Activated naive CD8-positive, alpha-beta T cell treated with anti-CD3 and anti-CD28 coated beads for 36 hours (primary cell): ENCODE data around the gene PITX1. TPM values are rescaled to one million over a fixed set of nuclear protein-coding genes. Genes with fewer than 3 reads are reported as not detected.

Experiments
- DNase-seq: peaks from one replicate; pipeline ENCODE4 v3.0.0; 2021
- H3K27ac Mint-ChIP-seq: one replicate; pipeline ENCODE4 v1.8.0; 2022; ENCODE audit warnings: mild to moderate bottlenecking, moderate library complexity, mixed read lengths
- H3K27me3 Mint-ChIP-seq: one replicate; pipeline ENCODE4 v1.8.0; 2022; ENCODE audit warnings: mild to moderate bottlenecking, mixed read lengths
- H3K36me3 Mint-ChIP-seq: one replicate; pipeline ENCODE4 v1.8.0; 2021; ENCODE audit warnings: mild to moderate bottlenecking, mixed read lengths
- H3K4me1 Mint-ChIP-seq: one replicate; pipeline ENCODE4 v1.8.0; 2021; ENCODE audit warnings: mixed read lengths
- H3K4me3 Mint-ChIP-seq: one replicate; pipeline ENCODE4 v1.8.0; 2022; ENCODE audit warnings: mild to moderate bottlenecking, moderate library complexity, mixed read lengths
- H3K9me3 Mint-ChIP-seq: one replicate; pipeline ENCODE4 v1.8.0; 2022; ENCODE audit warnings: mixed read lengths
- total RNA-seq, 2 experiments: library from RNA; stranded (reverse); gene quantifications; one replicate each; pipeline ENCODE4 v1.2.3, GENCODE V29; 2021

PITX1 gene
- total RNA-seq, 2 experiments from 2014 or later, result not detected

DNA sequence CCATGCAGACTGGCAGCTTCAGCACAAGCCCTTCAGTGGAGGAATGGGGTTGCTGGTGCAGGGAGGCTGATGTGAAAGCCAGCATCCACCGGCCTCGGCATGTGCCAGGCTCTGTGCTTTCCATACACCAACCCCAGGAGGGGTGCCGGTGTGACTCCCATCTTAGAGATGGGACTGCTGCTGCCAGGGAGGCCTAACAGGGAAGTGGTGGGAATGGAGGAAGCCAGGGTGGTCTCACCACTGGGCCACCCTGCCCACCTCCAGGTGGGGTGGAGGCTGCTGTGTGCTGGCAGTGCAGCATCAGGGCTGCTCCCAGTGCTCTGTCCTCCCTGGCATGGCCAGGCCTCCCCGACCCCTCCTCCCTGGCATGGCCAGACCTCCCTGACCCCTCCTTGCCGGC is 32.8 kb upstream of the PITX1 start:
- no peaks in the 10 kb centered on the region for H3K4me1 Mint-ChIP-seq
- H3K4me3 Mint-ChIP-seq, result no peak overlapping the region
- no peak overlapping the region for H3K27ac Mint-ChIP-seq
- H3K9me3 Mint-ChIP-seq, result no peaks in the 10 kb centered on the region
- no peak for DNase-seq
- no peaks in the 10 kb centered on the region for H3K27me3 Mint-ChIP-seq
- no peaks in the 10 kb centered on the region for H3K36me3 Mint-ChIP-seq

- no peak overlapping the region for H3K4me3 Mint-ChIP-seq
- H3K9me3 Mint-ChIP-seq, result no peaks in the 10 kb centered on the region
- H3K36me3 Mint-ChIP-seq, result no peaks in the 10 kb centered on the region
- DNase-seq, result no peak
- H3K27ac Mint-ChIP-seq, result no peak overlapping the region
- H3K27me3 Mint-ChIP-seq, result peaks cover 4% of the 10 kb centered on the region
- no peaks in the 10 kb centered on the region for H3K4me1 Mint-ChIP-seq
These were observed 31.6 kb upstream of the PITX1 start for GRCh38 chr5:135065306-135066265.

GRCh38 chr5:135064235-135064570 is 30.2 kb upstream of the PITX1 start:
- Mint-ChIP-seq H3K9me3 (no peaks in the 10 kb centered on the region), H3K4me3 (no peak overlapping the region), H3K27me3 (peaks cover 4% of the 10 kb centered on the region), H3K36me3 (no peaks in the 10 kb centered on the region), H3K4me1 (no peaks in the 10 kb centered on the region), H3K27ac (no peak overlapping the region)
- no peak for DNase-seq

- Mint-ChIP-seq H3K27me3 (peaks cover 4% of the 10 kb centered on the region), H3K27ac (no peak overlapping the region), H3K9me3 (no peaks in the 10 kb centered on the region), H3K4me3 (no peak overlapping the region), H3K36me3 (no peaks in the 10 kb centered on the region), H3K4me1 (no peaks in the 10 kb centered on the region)
- no peak for DNase-seq
These were observed 29.6 kb upstream of the PITX1 start for GRCh38 chr5:135063511-135064234.

- H3K4me1 Mint-ChIP-seq, result no peaks in the 10 kb centered on the region
- H3K9me3 Mint-ChIP-seq, result no peaks in the 10 kb centered on the region
- no peak overlapping the region for H3K4me3 Mint-ChIP-seq
- no peak overlapping the region for H3K27ac Mint-ChIP-seq
- no peak for DNase-seq
- H3K27me3 Mint-ChIP-seq, result peaks cover 4% of the 10 kb centered on the region
- H3K36me3 Mint-ChIP-seq, result no peaks in the 10 kb centered on the region
These were observed 29.0 kb upstream of the PITX1 start for GRCh38 chr5:135063056-135063445.

DNA sequence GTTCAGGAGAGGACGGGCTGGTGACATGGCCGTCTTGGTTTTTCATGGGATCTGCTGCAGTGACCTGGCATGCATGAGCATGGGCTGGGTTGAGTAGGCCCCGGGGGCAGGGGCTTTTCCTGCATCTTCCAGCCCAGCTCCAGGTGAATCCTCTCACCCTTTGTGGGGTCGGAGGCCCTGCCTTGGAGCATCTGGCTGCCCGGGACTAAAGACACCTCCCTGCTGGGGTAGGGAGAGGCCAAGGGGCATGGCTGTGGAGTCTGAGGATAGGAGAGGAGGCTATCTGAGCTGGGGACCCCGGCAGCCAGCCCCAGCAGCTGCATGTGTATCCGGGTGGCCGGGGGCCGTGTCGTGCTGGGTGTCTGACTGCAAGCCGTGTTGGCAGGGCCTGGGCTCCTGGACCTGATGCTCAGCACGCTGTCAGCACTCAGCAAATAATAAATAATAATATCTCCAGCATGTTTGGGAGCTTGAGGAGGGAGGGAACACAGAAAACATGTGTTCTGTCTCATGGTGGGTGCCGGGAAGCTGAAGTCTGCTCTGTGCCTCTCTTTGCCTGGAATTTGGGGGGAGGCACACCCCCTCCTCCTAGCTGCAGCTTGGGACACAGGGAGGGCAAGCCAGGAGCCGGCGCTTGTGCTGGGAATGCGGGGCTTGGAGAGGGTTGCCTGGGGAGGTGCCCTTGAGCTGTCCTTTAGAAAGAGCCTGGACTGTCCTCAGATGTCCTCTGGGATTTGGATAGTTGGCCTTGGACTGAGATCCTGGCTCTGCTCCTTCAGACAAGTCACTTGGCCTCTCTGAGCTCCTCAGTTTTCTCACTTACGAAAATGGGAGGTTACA is 28.4 kb upstream of the PITX1 start:
- H3K4me1 Mint-ChIP-seq, result no peaks in the 10 kb centered on the region
- no peaks in the 10 kb centered on the region for H3K9me3 Mint-ChIP-seq
- no peak for DNase-seq
- H3K4me3 Mint-ChIP-seq, result no peak overlapping the region
- H3K27me3 Mint-ChIP-seq, result peaks cover 4% of the 10 kb centered on the region
- no peaks in the 10 kb centered on the region for H3K36me3 Mint-ChIP-seq
- no peak overlapping the region for H3K27ac Mint-ChIP-seq

GRCh38 chr5:135061001-135061400 is 27.0 kb upstream of the PITX1 start:
- DNase-seq, result no peak
- H3K4me3 Mint-ChIP-seq, result no peak overlapping the region
- no peaks in the 10 kb centered on the region for H3K4me1 Mint-ChIP-seq
- H3K36me3 Mint-ChIP-seq, result no peaks in the 10 kb centered on the region
- H3K9me3 Mint-ChIP-seq, result no peaks in the 10 kb centered on the region
- H3K27me3 Mint-ChIP-seq, result peaks cover 4% of the 10 kb centered on the region
- H3K27ac Mint-ChIP-seq, result no peak overlapping the region

DNA sequence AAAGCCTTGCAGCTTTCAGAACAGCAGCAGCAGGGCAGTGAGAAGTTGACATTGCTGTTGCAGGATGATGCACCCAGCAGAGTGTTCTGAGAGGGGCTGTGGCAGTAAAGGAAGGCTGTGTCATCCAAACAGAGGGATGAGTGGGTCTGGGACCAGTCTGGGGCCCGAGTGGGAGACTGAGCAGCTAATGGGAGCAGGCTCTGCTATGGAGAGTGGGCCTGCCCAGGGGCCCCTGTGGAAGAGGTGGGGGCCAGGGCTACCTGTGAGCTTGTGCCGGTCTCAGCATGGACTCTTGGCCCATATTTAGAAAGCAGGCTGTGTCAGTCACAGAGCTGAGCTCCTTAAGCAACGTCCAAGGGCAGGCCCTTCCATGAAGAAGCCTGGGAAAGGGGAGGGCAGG is 26.0 kb upstream of the PITX1 start:
- H3K4me1 Mint-ChIP-seq, result no peaks in the 10 kb centered on the region
- H3K36me3 Mint-ChIP-seq, result no peaks in the 10 kb centered on the region
- no peak overlapping the region for H3K4me3 Mint-ChIP-seq
- peaks cover 4% of the 10 kb centered on the region for H3K27me3 Mint-ChIP-seq
- DNase-seq, result no peak
- no peak overlapping the region for H3K27ac Mint-ChIP-seq
- H3K9me3 Mint-ChIP-seq, result no peaks in the 10 kb centered on the region

DNA sequence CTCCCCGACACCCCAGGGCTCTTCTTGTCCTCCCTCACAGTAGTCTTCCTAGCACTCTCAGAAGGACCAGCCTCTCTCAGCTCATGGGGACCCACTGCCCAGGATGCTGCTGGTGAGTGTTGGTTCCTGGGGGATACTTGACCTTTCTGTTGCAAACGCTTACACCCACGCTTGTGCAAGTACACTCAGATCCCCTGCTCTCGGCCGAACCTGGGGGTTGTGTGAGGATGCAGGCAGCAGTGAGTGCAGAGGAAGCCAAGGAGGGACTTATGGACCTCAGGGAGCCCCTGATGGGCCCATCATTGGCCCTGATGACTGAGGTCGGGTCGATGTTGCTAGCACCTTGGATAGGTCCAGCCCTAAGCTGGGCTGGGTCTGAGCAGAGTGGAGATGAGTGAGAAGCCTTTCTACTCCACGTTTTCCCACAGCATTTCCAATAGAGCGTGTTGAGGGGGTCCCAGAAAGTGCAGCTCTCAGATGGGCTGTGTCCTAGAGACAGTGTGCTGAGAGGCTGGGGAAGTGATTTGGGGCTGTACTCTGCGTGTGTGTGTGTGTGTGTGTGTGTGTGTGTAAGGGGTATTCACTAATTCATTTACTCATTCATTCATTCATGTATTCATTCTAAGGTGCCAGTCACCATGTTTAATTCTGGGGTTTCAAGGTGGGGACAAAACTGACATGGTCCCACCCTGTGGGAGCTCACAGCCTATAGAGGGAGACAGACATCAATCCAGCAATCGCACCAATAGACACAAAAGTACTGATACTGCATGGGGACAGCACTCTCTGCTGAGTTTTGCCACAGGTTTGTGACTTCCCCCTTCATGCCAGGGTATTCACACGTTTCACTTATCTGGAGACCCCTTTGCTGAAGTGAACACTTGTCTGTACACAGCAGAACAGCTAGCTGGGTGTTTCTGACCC is 25.2 kb upstream of the PITX1 start:
- Mint-ChIP-seq H3K36me3 (no peaks in the 10 kb centered on the region), H3K4me1 (no peaks in the 10 kb centered on the region), H3K27me3 (peaks cover 7% of the 10 kb centered on the region), H3K9me3 (no peaks in the 10 kb centered on the region), H3K27ac (no peak overlapping the region), H3K4me3 (no peak overlapping the region)
- no peak for DNase-seq

DNA sequence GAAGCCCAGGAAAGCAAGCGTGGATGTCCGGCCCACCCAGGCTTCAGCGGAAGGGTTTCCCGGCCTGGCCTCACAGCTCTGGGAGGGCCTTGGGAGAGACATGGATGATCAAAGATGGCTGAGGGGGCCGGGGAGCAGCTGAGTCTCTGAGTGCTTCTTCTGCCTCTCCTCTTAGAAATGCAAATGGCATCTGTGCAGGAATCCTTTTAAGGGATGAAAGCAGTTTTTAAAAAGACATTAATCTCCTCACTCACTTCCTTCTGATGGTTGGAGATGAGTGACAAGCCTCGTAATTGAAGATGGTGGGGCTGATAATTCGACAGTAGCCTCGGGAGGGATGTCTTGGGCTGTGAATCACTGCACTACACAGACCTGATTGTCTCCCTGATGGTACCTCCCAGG is 24.3 kb upstream of the PITX1 start:
- no peak overlapping the region for H3K4me3 Mint-ChIP-seq
- no peak overlapping the region for H3K27ac Mint-ChIP-seq
- peaks cover 13% of the 10 kb centered on the region for H3K27me3 Mint-ChIP-seq
- no peaks in the 10 kb centered on the region for H3K36me3 Mint-ChIP-seq
- H3K9me3 Mint-ChIP-seq, result no peaks in the 10 kb centered on the region
- no peak for DNase-seq
- peaks cover 2% of the 10 kb centered on the region for H3K4me1 Mint-ChIP-seq

GRCh38 chr5:135057233-135057632 is 23.2 kb upstream of the PITX1 start:
- Mint-ChIP-seq H3K36me3 (no peaks in the 10 kb centered on the region), H3K27ac (no peak overlapping the region), H3K27me3 (peaks cover 23% of the 10 kb centered on the region), H3K4me1 (peaks cover 2% of the 10 kb centered on the region), H3K4me3 (no peak overlapping the region), H3K9me3 (no peaks in the 10 kb centered on the region)
- DNase-seq, result no peak

DNA sequence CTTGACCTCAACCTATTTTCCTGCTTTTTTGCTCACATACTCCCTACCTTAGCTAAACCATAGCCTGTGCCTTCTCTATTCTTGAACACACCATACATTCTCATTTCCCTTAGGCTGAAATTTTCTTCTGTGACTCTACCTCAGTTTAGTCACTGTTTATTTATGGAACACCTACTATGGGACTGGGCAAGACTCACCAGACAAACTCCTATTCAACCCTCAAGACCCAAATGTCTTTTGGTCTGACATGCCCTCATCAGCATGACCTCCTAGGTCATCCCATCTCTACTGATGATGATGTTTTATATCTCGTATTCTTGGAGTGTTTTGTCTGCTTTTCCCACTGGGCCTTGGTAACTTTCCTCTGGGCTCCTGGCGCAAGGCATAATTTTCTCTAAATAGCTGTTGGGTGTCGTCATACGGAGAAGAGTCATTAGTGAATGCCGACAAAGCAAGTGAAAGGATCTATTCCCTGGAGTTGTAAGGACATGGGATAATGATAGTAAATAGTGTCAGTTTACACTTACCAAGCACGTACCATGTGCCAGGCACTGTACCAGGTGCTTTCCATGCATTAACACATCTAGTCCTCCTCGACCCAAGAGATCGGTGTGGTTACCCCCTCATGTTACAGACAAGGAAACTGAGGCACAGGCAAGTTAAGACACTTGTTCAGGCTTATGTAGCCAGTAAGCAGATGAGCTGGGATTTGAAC is 22.4 kb upstream of the PITX1 start:
- Mint-ChIP-seq H3K9me3 (no peaks in the 10 kb centered on the region), H3K27ac (no peak overlapping the region), H3K36me3 (no peaks in the 10 kb centered on the region), H3K4me1 (peaks cover 2% of the 10 kb centered on the region), H3K4me3 (no peak overlapping the region), H3K27me3 (peaks cover 31% of the 10 kb centered on the region)
- DNase-seq, result no peak

- Mint-ChIP-seq H3K9me3 (no peaks in the 10 kb centered on the region), H3K4me3 (no peak overlapping the region), H3K27ac (no peak overlapping the region), H3K27me3 (peaks cover 35% of the 10 kb centered on the region), H3K4me1 (peaks cover 2% of the 10 kb centered on the region), H3K36me3 (no peaks in the 10 kb centered on the region)
- no peak for DNase-seq
These were observed 21.4 kb upstream of the PITX1 start for GRCh38 chr5:135055396-135055795.

- H3K9me3 Mint-ChIP-seq, result no peaks in the 10 kb centered on the region
- H3K4me1 Mint-ChIP-seq, result peaks cover 2% of the 10 kb centered on the region
- no peak overlapping the region for H3K27ac Mint-ChIP-seq
- H3K4me3 Mint-ChIP-seq, result no peak overlapping the region
- no peaks in the 10 kb centered on the region for H3K36me3 Mint-ChIP-seq
- DNase-seq, result no peak
- H3K27me3 Mint-ChIP-seq, result peaks cover 43% of the 10 kb centered on the region
These were observed 20.5 kb upstream of the PITX1 start for GRCh38 chr5:135054546-135054945.
